WTC11 (cell line): Measurements from ENCODE around the gene SUMF1. TPM values are rescaled to one million over a fixed set of nuclear protein-coding genes. Genes with fewer than 3 reads are reported as not detected.

ENCODE experiments used
- ATAC-seq: fragments of 200-7000 bp; cut with Tn5 transposase; 2 replicates; pipeline ENCODE4 v1.10.0; 2021; ENCODE audit warnings: mild to moderate bottlenecking, moderate library complexity
- CTCF ChIA-PET: fragments of 300-600 bp; sonication (Branson Sonifier 250); formaldehyde crosslinking; loops from one replicate; lab custom pipeline; 2021; ENCODE audit warnings: antibody characterized with exemption; lab: Charles Lee
- POLR2A ChIA-PET: fragments of 350-600 bp; sonication (Branson Sonifier 250); formaldehyde crosslinking; loops from one replicate; lab custom pipeline; 2021; ENCODE audit warnings: antibody characterized with exemption; lab: Charles Lee
- DNase-seq: peaks from one replicate; pipeline ENCODE4 v3.0.0; 2021; ENCODE audit warnings: low spot score
- H3K27ac Mint-ChIP-seq: 2 replicates; pipeline ENCODE4 v1.8.0; 2021; ENCODE audit warnings: mixed read lengths
- H3K27me3 Mint-ChIP-seq: 2 replicates; pipeline ENCODE4 v1.8.0; 2021; ENCODE audit warnings: low read depth, mild to moderate bottlenecking, moderate library complexity, mixed read lengths
- H3K36me3 Mint-ChIP-seq: 2 replicates; pipeline ENCODE4 v1.8.0; 2021; ENCODE audit warnings: mixed read lengths
- H3K4me1 Mint-ChIP-seq: 2 replicates; pipeline ENCODE4 v1.8.0; 2022; ENCODE audit warnings: mixed read lengths
- H3K4me3 Mint-ChIP-seq: 2 replicates; pipeline ENCODE4 v1.8.0; 2021; ENCODE audit warnings: mild to moderate bottlenecking, moderate library complexity, mixed read lengths
- H3K9me3 Mint-ChIP-seq: 2 replicates; pipeline ENCODE4 v1.8.0; 2021; ENCODE audit warnings: mixed read lengths
- CREB1 ChIP-seq: sonication (generic); formaldehyde crosslinking; IDR thresholded peaks from 2 replicates; pipeline ENCODE4 v1.8.0; 2023; ENCODE audit warnings: mild to moderate bottlenecking, missing genetic modification reagents
- NFATC4 ChIP-seq: fragments of 250-450 bp; sonication (Bioruptor Pico); IDR thresholded peaks from 2 replicates; pipeline ENCODE4 v1.9.0; 2021; ENCODE audit warnings: mild to moderate bottlenecking
- SMAD3 ChIP-seq: sonication (generic); formaldehyde crosslinking; IDR thresholded peaks from 2 replicates; pipeline ENCODE4 v1.8.0; 2022; ENCODE audit warnings: missing genetic modification reagents, mild to moderate bottlenecking, borderline replicate concordance
- SP1 ChIP-seq: sonication (generic); formaldehyde crosslinking; conservative IDR thresholded peaks from 2 replicates; pipeline ENCODE4 v1.8.1; 2022; ENCODE audit warnings: missing genetic modification reagents
- ZBTB21 ChIP-seq: sonication (generic); formaldehyde crosslinking; IDR thresholded peaks from 2 replicates; pipeline ENCODE4 v1.8.1; 2023; ENCODE audit warnings: mild to moderate bottlenecking, missing genetic modification reagents, borderline replicate concordance
- ZNF121 ChIP-seq: sonication (generic); formaldehyde crosslinking; IDR thresholded peaks from 2 replicates; pipeline ENCODE4 v1.8.0; 2023; ENCODE audit warnings: missing genetic modification reagents
- ZNF232 ChIP-seq: sonication (generic); formaldehyde crosslinking; IDR thresholded peaks from 2 replicates; pipeline ENCODE4 v1.8.0; 2022; ENCODE audit warnings: mild to moderate bottlenecking, missing genetic modification reagents
- ZNF416 ChIP-seq: fragments of 250-450 bp; sonication (Bioruptor Pico); IDR thresholded peaks from 2 replicates; pipeline ENCODE4 v1.9.0; 2021; ENCODE audit warnings: mild to moderate bottlenecking, inconsistent platforms
- total RNA-seq: library from RNA; stranded (reverse); gene quantifications from 3 replicates; pipeline ENCODE4 v1.2.3, GENCODE V29; 2021
- TF ChIP-seq, protein P1 (sequence below): fragments of 250-450 bp; sonication (Bioruptor Pico); IDR thresholded peaks from 2 replicates; pipeline ENCODE4 v1.9.0; 2021; ENCODE audit warnings: mild to moderate bottlenecking
- TF ChIP-seq, protein P2 (sequence below): sonication (generic); formaldehyde crosslinking; IDR thresholded peaks from 2 replicates; pipeline ENCODE4 v1.8.0; 2023; ENCODE audit warnings: missing genetic modification reagents
- TF ChIP-seq, protein P3 (sequence below): sonication (generic); formaldehyde crosslinking; IDR thresholded peaks from 2 replicates; pipeline ENCODE4 v1.8.1; 2022; ENCODE audit warnings: low read depth, mild to moderate bottlenecking, moderate library complexity, missing genetic modification reagents, borderline replicate concordance
- TF ChIP-seq, protein P4 (sequence below): sonication (generic); formaldehyde crosslinking; IDR thresholded peaks from 2 replicates; pipeline ENCODE4 v1.8.1; 2022; ENCODE audit warnings: low read depth, missing genetic modification reagents, borderline replicate concordance
- TF ChIP-seq, protein P5 (sequence below): sonication (generic); formaldehyde crosslinking; conservative IDR thresholded peaks from 2 replicates; pipeline ENCODE4 v1.8.1; 2023; ENCODE audit warnings: mild to moderate bottlenecking, low read depth, missing genetic modification reagents, moderate library complexity
- TF ChIP-seq, protein P6 (sequence below): sonication (generic); formaldehyde crosslinking; IDR thresholded peaks from 2 replicates; pipeline ENCODE4 v1.8.0; 2022; ENCODE audit warnings: mild to moderate bottlenecking, missing genetic modification reagents
- TF ChIP-seq, protein P7 (sequence below): fragments of 200-600 bp; IDR thresholded peaks from 2 replicates; pipeline ENCODE4 v1.8.0; 2022; ENCODE audit warnings: antibody characterized with exemption
- TF ChIP-seq, protein P8 (sequence below): sonication (generic); formaldehyde crosslinking; IDR thresholded peaks from 2 replicates; pipeline ENCODE4 v1.8.1; 2023; ENCODE audit warnings: mild to moderate bottlenecking, missing genetic modification reagents, borderline replicate concordance

SUMF1 gene
- total RNA-seq, 1 experiment from 2014 or later: 10.4 TPM

DNA sequence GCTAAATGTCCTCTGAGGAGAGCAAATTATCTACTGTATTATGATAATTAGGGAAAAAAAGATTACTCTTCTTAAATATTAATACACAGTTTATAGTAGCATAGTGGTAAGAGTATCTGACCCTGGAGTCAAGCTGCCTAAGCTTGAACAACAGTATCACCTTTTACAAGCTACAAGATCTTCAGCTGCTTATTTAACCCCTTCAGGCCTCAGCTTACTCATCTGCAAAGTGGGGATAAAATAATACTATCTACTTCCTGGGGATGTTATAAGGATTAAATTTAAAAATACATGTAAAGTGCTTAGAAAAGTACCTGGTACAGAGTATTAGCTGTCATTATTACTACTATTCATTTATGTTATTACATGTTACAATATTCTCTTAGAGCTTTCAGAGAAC, 42.0 kb downstream of the SUMF1 start (continued):
- TF ChIP-seq, protein P1, sequence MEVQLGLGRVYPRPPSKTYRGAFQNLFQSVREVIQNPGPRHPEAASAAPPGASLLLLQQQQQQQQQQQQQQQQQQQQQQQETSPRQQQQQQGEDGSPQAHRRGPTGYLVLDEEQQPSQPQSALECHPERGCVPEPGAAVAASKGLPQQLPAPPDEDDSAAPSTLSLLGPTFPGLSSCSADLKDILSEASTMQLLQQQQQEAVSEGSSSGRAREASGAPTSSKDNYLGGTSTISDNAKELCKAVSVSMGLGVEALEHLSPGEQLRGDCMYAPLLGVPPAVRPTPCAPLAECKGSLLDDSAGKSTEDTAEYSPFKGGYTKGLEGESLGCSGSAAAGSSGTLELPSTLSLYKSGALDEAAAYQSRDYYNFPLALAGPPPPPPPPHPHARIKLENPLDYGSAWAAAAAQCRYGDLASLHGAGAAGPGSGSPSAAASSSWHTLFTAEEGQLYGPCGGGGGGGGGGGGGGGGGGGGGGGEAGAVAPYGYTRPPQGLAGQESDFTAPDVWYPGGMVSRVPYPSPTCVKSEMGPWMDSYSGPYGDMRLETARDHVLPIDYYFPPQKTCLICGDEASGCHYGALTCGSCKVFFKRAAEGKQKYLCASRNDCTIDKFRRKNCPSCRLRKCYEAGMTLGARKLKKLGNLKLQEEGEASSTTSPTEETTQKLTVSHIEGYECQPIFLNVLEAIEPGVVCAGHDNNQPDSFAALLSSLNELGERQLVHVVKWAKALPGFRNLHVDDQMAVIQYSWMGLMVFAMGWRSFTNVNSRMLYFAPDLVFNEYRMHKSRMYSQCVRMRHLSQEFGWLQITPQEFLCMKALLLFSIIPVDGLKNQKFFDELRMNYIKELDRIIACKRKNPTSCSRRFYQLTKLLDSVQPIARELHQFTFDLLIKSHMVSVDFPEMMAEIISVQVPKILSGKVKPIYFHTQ (CRISPR knock-in tag): no peak
- TF ChIP-seq, protein P2, sequence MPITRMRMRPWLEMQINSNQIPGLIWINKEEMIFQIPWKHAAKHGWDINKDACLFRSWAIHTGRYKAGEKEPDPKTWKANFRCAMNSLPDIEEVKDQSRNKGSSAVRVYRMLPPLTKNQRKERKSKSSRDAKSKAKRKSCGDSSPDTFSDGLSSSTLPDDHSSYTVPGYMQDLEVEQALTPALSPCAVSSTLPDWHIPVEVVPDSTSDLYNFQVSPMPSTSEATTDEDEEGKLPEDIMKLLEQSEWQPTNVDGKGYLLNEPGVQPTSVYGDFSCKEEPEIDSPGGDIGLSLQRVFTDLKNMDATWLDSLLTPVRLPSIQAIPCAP (CRISPR knock-in tag): no peak
- TF ChIP-seq ZNF121 (CRISPR knock-in tag): no peak
- TF ChIP-seq, all 79 proteins: peak for 0

DNA sequence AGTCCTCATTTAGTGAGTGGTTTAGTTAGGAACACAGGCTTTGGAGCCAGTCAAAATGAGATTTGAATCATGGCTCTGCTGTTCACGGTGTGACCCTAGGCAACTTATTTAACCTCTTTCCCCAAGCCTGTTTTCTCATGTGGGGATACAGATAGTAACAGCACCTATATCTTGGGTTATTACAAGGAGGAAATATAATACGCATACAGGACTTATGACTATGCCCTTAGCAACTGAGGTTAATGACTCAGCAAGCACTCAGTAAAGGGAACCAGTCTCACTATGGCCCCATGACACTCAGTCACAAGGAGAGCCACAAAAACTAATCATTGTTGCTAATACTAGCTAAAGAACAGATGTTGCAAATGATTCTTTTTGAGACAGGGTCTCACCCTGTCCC, 45.9 kb downstream of the SUMF1 start:
- POLR2A ChIA-PET: no interaction called here
- no peak overlapping the region for H3K27ac Mint-ChIP-seq
- TF ChIP-seq, protein P3, sequence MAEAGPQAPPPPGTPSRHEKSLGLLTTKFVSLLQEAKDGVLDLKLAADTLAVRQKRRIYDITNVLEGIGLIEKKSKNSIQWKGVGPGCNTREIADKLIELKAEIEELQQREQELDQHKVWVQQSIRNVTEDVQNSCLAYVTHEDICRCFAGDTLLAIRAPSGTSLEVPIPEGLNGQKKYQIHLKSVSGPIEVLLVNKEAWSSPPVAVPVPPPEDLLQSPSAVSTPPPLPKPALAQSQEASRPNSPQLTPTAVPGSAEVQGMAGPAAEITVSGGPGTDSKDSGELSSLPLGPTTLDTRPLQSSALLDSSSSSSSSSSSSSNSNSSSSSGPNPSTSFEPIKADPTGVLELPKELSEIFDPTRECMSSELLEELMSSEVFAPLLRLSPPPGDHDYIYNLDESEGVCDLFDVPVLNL (CRISPR knock-in tag): no peak
- TF ChIP-seq ZNF232: no peak
- TF ChIP-seq CREB1: no peak
- TF ChIP-seq, protein P4, sequence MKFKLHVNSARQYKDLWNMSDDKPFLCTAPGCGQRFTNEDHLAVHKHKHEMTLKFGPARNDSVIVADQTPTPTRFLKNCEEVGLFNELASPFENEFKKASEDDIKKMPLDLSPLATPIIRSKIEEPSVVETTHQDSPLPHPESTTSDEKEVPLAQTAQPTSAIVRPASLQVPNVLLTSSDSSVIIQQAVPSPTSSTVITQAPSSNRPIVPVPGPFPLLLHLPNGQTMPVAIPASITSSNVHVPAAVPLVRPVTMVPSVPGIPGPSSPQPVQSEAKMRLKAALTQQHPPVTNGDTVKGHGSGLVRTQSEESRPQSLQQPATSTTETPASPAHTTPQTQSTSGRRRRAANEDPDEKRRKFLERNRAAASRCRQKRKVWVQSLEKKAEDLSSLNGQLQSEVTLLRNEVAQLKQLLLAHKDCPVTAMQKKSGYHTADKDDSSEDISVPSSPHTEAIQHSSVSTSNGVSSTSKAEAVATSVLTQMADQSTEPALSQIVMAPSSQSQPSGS (CRISPR knock-in tag): no peak
- no peak for TF ChIP-seq ZBTB21 (CRISPR knock-in tag)
- no peak for TF ChIP-seq ZNF416 (CRISPR knock-in tag)
- TF ChIP-seq, protein P5, sequence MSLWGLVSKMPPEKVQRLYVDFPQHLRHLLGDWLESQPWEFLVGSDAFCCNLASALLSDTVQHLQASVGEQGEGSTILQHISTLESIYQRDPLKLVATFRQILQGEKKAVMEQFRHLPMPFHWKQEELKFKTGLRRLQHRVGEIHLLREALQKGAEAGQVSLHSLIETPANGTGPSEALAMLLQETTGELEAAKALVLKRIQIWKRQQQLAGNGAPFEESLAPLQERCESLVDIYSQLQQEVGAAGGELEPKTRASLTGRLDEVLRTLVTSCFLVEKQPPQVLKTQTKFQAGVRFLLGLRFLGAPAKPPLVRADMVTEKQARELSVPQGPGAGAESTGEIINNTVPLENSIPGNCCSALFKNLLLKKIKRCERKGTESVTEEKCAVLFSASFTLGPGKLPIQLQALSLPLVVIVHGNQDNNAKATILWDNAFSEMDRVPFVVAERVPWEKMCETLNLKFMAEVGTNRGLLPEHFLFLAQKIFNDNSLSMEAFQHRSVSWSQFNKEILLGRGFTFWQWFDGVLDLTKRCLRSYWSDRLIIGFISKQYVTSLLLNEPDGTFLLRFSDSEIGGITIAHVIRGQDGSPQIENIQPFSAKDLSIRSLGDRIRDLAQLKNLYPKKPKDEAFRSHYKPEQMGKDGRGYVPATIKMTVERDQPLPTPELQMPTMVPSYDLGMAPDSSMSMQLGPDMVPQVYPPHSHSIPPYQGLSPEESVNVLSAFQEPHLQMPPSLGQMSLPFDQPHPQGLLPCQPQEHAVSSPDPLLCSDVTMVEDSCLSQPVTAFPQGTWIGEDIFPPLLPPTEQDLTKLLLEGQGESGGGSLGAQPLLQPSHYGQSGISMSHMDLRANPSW (CRISPR knock-in tag): no peak
- TF ChIP-seq, protein P6, sequence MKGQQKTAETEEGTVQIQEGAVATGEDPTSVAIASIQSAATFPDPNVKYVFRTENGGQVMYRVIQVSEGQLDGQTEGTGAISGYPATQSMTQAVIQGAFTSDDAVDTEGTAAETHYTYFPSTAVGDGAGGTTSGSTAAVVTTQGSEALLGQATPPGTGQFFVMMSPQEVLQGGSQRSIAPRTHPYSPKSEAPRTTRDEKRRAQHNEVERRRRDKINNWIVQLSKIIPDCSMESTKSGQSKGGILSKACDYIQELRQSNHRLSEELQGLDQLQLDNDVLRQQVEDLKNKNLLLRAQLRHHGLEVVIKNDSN (CRISPR knock-in tag): no peak
- TF ChIP-seq, all 79 proteins: peak for 0
- DNase-seq (no peak), ATAC-seq (no peak)
- Mint-ChIP-seq H3K27me3 (no peaks in the 10 kb centered on the region), H3K9me3 (no peaks in the 10 kb centered on the region), H3K4me3 (no peak overlapping the region), H3K36me3 (no peaks in the 10 kb centered on the region), H3K4me1 (no peaks in the 10 kb centered on the region)
- CTCF ChIA-PET: interaction anchor here (1.3 kb wide), 1 partner anchor 11 kb away, joined by 3 read pairs; no protein-coding TSS in a partner anchor

DNA sequence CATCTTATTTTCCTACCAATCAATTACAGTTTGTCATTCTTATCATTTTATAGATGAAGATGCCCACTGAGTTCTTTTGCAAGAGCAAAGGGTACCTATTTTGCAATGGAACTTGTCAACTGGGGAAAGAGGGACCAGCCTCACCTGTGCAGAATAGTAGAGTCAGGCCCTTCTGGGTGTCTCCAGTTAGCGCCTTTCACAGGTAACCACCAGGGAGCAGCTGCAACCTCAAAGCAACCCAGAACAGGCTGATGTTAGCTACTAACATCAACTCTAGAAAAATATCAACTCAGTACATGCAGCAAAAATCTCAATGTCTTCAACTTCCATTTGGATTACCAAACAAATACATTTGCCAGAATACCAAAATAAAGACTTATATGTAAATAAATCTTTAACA, 47.1 kb downstream of the SUMF1 start:
- H3K36me3 Mint-ChIP-seq: no peaks in the 10 kb centered on the region
- POLR2A ChIA-PET: interaction anchor here (1.0 kb wide), 1 partner anchor 12 kb away, joined by 3 read pairs; no protein-coding TSS in a partner anchor
- H3K4me1 Mint-ChIP-seq: no peaks in the 10 kb centered on the region
- H3K9me3 Mint-ChIP-seq: no peaks in the 10 kb centered on the region
- DNase-seq (no peak), ATAC-seq (peak; percentile 53; the same call in 1 of the 2 replicates)
- CTCF ChIA-PET: interaction anchor here (0.6 to 1.0 kb wide), 6 partner anchors 10 to 214 kb away, joined by 3 to 5 read pairs (median 3); partner anchors contain the start of gene ITPR1
- H3K27me3 Mint-ChIP-seq: no peaks in the 10 kb centered on the region
- H3K4me3 Mint-ChIP-seq: no peak overlapping the region
- no peak overlapping the region for H3K27ac Mint-ChIP-seq
- TF ChIP-seq SP1 (CRISPR knock-in tag): no peak
- TF ChIP-seq, protein P7, sequence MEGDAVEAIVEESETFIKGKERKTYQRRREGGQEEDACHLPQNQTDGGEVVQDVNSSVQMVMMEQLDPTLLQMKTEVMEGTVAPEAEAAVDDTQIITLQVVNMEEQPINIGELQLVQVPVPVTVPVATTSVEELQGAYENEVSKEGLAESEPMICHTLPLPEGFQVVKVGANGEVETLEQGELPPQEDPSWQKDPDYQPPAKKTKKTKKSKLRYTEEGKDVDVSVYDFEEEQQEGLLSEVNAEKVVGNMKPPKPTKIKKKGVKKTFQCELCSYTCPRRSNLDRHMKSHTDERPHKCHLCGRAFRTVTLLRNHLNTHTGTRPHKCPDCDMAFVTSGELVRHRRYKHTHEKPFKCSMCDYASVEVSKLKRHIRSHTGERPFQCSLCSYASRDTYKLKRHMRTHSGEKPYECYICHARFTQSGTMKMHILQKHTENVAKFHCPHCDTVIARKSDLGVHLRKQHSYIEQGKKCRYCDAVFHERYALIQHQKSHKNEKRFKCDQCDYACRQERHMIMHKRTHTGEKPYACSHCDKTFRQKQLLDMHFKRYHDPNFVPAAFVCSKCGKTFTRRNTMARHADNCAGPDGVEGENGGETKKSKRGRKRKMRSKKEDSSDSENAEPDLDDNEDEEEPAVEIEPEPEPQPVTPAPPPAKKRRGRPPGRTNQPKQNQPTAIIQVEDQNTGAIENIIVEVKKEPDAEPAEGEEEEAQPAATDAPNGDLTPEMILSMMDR: no peak
- no peak for TF ChIP-seq SMAD3 (CRISPR knock-in tag)
- TF ChIP-seq, protein P8, sequence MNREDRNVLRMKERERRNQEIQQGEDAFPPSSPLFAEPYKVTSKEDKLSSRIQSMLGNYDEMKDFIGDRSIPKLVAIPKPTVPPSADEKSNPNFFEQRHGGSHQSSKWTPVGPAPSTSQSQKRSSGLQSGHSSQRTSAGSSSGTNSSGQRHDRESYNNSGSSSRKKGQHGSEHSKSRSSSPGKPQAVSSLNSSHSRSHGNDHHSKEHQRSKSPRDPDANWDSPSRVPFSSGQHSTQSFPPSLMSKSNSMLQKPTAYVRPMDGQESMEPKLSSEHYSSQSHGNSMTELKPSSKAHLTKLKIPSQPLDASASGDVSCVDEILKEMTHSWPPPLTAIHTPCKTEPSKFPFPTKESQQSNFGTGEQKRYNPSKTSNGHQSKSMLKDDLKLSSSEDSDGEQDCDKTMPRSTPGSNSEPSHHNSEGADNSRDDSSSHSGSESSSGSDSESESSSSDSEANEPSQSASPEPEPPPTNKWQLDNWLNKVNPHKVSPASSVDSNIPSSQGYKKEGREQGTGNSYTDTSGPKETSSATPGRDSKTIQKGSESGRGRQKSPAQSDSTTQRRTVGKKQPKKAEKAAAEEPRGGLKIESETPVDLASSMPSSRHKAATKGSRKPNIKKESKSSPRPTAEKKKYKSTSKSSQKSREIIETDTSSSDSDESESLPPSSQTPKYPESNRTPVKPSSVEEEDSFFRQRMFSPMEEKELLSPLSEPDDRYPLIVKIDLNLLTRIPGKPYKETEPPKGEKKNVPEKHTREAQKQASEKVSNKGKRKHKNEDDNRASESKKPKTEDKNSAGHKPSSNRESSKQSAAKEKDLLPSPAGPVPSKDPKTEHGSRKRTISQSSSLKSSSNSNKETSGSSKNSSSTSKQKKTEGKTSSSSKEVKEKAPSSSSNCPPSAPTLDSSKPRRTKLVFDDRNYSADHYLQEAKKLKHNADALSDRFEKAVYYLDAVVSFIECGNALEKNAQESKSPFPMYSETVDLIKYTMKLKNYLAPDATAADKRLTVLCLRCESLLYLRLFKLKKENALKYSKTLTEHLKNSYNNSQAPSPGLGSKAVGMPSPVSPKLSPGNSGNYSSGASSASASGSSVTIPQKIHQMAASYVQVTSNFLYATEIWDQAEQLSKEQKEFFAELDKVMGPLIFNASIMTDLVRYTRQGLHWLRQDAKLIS (CRISPR knock-in tag): no peak
- TF ChIP-seq NFATC4 (CRISPR knock-in tag): no peak
